NOMO-1 treated with dmso at 0.1 percent for 144 hours (cell line): ENCODE data around the gene PSMB10.
"Not testable (repeated sequence)": the region's sequence is repeated elsewhere in the genome, so short reads cannot be mapped to it uniquely, and the experiment has no call there.

ENCODE experiments used
- DNase-seq: peaks from one replicate; lab custom pipeline; 2025; ENCODE audit not compliant: unreplicated experiment; lab: John Stamatoyannopoulos, UW

Gene PSMB10

GRCh38 chr16:67936124-67936879 is at the start of gene PSMB10:
PSMB10 (minus strand) TSS chr16:67936850; CDS start chr16:67936749, 101 bp downstream.
- DNase-seq: peak; percentile 66

GRCh38 chr16:67982011-67982696 is 45.5 kb upstream of the PSMB10 start:
- DNase-seq: no peak

- DNase-seq: peak; percentile 28
These were observed 43.5 kb upstream of the PSMB10 start, which contains the start of gene DPEP3 for GRCh38 chr16:67979955-67980678. DPEP3 (minus strand) TSS chr16:67980499; CDS start chr16:67980380, 119 bp downstream.

DNA sequence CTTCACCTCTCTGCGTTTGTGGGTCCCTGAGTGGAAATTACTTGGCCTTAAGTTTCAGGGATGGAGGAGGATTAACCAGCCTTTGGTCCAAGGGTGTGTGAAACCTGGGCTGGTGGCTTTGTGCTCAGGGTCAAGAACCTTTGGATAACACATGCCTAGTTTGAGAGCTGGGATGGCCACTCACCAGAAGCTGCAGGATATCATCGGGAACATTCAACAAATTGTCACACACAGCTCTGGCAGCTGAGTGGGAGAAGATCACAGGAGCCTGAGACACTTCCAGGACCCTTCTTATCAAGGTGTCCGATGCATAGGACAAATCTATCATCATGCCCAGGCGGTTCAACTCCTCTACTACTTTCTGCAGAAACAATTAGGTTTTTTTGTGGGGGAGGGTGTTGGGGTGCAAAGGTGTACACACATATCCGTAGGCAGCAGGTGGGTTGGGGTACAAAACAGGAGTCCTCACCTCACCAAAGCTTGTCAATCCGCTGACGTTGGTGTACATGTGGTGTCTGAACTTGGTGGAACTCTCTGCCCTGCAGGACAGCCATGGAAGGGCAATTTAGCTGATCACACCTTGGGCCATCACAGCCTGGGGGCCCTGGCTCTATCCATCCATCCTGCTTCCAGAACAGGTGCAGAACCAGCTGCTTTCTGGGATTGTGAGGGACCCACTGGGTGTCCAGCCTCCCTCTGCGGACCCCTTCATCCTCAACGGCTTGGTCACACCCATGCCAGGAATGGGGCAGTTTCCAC is 41.0 kb upstream of the PSMB10 start:
- no peak for DNase-seq

DNA sequence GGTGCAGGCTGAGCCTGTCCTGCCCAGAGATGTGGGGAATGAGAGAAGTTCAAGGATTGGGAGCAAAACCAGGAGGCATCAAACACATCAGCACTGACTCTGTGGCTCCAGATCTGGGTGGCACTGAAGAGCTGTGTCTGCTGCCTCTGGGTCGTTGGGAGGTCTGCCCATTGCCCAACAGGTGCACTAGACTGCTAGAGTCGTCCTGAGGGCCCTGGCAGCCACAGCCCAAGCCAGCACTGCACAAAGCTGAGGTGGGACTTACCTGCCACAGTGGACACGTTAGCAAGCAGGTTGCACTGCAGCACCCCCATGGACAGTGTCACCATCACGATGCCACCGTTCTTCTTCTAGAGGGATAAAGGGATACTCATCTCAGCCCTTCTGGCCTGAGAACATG is 40.4 kb upstream of the PSMB10 start:
- DNase-seq: no peak

DNA sequence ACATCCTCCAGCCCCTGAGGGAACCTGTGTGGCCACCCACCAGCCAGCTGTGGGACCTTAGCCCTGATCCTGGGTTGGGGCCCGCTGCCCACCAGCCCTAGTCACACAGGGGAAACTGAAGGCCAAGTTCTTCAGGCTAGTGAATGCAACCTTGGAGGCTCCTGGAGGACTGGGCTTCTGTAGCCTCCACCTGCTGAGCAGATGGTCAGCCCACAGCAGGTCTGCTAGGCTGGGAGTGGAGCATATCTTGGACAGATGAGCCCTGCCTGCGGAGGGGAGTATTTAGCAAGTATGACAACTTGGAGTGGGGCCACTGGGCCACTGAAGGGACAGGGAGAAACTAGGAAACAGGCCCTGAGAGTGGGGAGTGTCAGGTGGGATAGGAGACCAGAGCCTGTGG is 39.6 kb upstream of the PSMB10 start:
- DNase-seq: no peak

DNA sequence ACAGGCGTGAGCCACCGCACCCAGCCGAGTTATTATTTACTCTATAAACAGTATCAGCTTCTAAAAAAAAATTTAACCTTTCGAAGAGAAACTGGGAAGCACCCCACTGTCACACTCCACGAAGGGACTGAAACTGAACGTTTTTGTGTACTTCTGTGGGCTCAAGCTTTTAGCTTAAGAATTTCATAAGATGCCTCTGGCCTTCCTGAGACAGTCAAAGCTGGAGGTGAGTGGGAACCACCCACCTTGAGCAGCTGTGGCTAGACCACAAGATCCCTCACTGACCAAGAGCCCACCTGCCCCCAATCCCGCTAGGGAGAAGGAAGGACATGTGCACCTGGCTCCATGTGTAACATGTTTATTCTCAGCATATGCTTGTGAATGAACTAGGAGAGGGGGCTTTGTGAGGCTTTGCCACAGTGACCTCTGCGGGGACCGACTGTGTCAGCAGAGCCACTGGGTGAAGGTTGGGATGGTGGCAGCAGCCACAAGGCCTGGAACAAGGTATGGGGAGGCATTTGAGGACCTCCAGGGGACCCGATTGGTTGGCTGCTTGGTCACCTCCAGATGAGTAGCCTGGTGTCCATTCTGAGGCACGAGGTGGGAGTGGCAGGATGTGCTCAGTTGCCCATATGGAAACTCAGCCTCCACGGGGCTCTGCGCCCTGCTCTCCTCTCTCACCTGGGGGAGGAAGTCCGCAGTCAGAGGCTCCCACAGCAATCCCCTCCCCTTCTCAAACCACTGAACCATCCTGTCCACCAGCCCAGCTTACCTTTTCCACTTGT is 38.9 kb upstream of the PSMB10 start:
- DNase-seq: no peak

DNA sequence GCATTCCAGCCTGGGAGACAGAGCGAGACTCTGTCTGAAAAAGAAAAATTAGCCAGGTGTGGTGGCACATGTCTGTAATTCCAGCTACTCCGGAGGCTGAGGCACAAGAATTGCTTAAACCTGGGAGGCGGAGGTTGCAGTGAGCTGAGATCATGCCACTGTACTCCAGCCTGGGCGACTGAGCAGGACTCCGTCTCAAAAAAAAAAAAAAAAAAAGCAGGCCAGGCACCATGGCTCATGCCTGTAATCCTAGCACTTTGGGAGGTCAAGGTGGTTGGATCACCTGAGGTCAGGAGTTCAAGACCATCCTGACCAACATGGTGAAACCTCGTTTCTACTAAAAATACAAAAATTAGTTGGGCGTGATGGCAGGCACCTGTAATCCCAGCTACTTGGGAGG is 35.6 kb upstream of the PSMB10 start:
- DNase-seq: not testable (repeated sequence)

- no peak for DNase-seq
These were observed 34.5 kb upstream of the PSMB10 start for GRCh38 chr16:67971111-67971510.

DNA sequence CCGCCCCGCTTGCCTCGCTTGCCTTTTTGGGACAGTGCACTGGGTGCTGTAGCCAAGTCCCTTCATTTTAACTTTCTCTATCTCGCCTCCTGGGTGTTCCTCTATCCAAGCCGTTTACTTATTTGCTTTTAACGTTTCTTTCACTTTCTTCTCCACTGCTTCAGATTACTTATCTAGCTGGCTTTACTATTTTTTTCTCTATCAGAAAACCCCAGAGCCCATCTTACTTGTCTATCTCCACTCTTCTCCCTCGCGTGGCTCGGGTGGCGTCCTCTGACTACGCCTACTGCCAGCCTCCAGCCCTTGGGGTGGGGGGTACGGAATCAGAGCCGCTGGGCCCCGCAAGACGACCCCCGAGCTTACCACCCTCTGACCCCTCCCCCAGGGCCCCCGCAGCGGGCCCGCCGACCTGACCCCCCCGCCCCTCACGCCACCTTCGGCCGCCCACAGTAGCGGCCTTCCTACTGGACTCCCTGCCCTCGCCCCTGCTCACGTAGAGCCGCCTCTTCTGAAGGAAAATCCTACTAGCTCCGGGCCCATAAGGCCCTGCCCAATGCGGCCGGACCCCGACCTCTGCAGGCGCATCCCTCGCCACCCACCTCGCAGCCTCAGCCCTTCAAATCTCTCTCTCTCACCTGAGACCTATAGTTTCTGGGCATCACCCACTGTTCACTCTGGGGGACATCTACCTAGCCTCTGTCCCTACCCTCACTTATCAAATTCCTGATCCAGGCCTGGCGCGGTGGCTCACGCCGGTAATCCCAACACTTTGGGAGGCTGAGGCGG is 32.8 kb upstream of the PSMB10 start:
- DNase-seq: no peak

DNA sequence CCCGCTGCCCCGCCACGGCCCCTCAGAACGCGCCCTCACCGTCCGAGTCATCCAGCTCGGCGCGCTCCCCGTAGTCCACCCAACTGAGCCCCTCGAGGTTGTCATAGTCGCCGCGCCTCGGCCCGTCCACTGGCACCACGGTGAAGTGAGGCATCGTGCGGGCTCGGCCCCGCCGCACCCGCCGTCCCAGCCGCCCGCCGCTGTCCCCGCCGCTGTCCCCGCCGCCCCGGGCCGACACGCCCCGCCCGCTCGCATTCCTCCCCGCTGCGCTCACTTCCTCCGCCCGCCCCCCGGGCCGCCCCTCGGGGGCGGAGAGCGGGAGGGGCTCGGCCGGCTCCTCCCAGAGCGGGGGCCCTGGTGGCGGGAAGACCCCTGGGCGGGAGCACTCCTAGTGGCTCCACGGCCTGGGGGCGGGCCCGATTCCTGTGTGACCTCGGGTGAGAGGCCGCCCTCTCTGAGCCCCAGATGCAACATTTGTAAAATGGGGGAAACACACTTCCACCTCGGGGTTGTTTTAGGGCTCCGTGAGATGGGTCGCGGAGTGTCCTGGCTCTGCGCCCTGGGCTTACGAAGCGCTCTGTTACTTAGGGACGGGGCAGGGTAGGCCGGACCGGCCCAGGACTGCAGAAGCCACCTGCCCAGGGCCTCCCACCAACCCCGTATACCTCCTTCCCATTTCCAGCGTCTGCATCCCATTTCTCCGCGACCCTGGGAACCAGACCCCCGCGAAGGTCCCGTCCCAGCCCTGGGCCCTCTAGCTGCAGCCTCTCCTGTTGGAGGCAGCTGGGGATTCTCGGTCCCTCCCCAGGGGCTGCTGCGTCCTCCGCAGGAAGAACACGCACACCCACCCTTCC is 32.0 kb upstream of the PSMB10 start, which contains the start of gene SLC12A4:
Gene SLC12A4, minus strand, starts transcription at position 238 of the 854 bp plus-strand sequence. Its CDS starts 84 bp downstream, at position 154.
- DNase-seq: peak; percentile 71

DNA sequence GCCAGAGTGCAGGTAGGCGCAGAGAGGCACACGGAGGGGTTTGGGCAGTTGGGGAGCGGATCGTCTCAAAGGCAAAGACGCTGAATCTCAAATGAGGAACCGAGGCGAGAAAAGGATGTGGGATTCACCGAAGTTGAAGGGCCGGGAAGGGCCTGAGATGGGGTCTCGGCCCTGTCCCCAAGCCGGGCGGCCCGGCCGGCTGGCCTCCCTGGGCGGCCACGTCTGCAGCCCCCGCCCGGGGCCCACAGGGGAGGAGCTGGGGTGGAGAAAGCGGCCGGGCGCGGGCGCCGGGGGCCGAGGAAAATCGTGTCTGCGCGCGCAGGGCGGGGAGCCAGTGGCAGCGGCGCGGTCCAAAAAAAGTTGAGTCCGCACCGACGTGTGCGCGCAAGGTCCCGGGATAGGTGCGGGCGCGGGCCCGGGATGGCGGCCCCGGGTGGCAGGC is 31.3 kb upstream of the PSMB10 start:
- peak; percentile 18 for DNase-seq

- DNase-seq: no peak
These were observed 30.7 kb upstream of the PSMB10 start for GRCh38 chr16:67967183-67967957.

DNA sequence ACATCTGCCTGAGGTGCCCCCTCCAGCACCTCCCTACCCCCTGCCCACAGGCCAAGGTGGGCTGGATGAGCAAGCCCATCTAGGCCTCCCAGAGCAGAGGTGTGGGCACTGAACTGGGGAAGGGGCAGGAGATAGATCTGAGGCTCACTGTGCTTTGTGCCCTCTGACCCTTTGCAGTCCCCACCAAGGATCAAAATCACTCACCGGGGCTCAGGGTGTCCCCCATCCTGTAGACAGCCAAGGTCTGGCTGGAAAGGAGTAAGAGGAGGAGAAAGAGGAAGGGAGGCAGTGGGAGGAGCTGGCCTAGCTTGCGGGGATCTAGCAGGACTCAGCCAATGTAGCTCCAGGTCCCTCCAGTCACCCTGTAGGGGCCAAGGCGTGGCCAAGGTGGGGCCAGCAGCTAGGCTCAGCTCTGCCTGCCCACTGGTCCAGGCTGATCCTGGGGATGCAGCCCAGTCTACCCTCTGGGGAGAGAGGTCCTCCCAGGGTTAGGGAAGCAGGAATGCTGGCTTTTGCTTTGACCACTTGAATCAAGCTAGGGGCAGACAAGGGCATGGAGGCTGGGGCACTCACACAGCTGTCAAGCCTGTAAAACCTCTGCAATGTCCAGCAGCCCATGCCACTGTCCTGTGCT is 30.0 kb upstream of the PSMB10 start:
- peak; percentile 21 for DNase-seq

- DNase-seq: no peak
These were observed 29.3 kb upstream of the PSMB10 start for GRCh38 chr16:67965668-67966548.

GRCh38 chr16:67964477-67965131 is 28.0 kb upstream of the PSMB10 start:
- DNase-seq: no peak
